ENCODE measurements around the gene FGFBP1. TPM values are rescaled to one million over a fixed set of nuclear protein-coding genes. Genes with fewer than 3 reads are reported as not detected.

The FGFBP1 gene
- total RNA-seq, 1 donor from 2014 or later: 22.9 TPM

- peak; percentile 94 for DNase-seq (ENCODE audit: low read depth)
- FAIRE-seq: peak; percentile 81
- H3K4me3 ChIP-seq (ENCODE audit: low read depth, low read length): no peak overlapping the region
- peaks cover 4% of the 10 kb centered on the region for H3K36me3 ChIP-seq (ENCODE audit: control insufficient read depth, insufficient read depth, low read length)
- no peak for TF ChIP-seq CTCF (IDR thresholded peaks at IDR 0.05; ENCODE audit: insufficient read depth, low read length, severe bottlenecking)
- no peaks in the 10 kb centered on the region for H3K27me3 ChIP-seq (ENCODE audit: control insufficient read depth, insufficient read depth, low read length)
These were observed 4.3 kb downstream of the FGFBP1 start for GRCh38 chr4:15934259-15934658.

GRCh38 chr4:15931451-15932210 lies 6.9 kb downstream of the FGFBP1 start:
- H3K4me3 ChIP-seq (ENCODE audit: low read depth, low read length): no peak overlapping the region
- FAIRE-seq (no peak), DNase-seq (ENCODE audit: low read depth) (no peak)
- H3K36me3 ChIP-seq (ENCODE audit: control insufficient read depth, insufficient read depth, low read length): peaks cover 6% of the 10 kb centered on the region
- no peaks in the 10 kb centered on the region for H3K27me3 ChIP-seq (ENCODE audit: control insufficient read depth, insufficient read depth, low read length)
- no peak for TF ChIP-seq CTCF (IDR thresholded peaks at IDR 0.05; ENCODE audit: insufficient read depth, low read length, severe bottlenecking)

- FAIRE-seq (no peak), DNase-seq (ENCODE audit: low read depth) (no peak)
- H3K27me3 ChIP-seq (ENCODE audit: control insufficient read depth, insufficient read depth, low read length): no peaks in the 10 kb centered on the region
- TF ChIP-seq CTCF (IDR thresholded peaks at IDR 0.05; ENCODE audit: insufficient read depth, low read length, severe bottlenecking): no peak
- peaks cover 4% of the 10 kb centered on the region for H3K36me3 ChIP-seq (ENCODE audit: control insufficient read depth, insufficient read depth, low read length)
- H3K4me3 ChIP-seq (ENCODE audit: low read depth, low read length): no peak overlapping the region
These were observed 8.2 kb downstream of the FGFBP1 start for GRCh38 chr4:15930314-15930713.

- no peak for TF ChIP-seq CTCF (IDR thresholded peaks at IDR 0.05; ENCODE audit: insufficient read depth, low read length, severe bottlenecking)
- FAIRE-seq: no peak
- H3K4me3 ChIP-seq (ENCODE audit: low read depth, low read length): no peak overlapping the region
- no peak for DNase-seq (ENCODE audit: low read depth)
- H3K36me3 ChIP-seq (ENCODE audit: control insufficient read depth, insufficient read depth, low read length): peaks cover 4% of the 10 kb centered on the region
- H3K27me3 ChIP-seq (ENCODE audit: control insufficient read depth, insufficient read depth, low read length): no peaks in the 10 kb centered on the region
These were observed 9.0 kb downstream of the FGFBP1 start for GRCh38 chr4:15929540-15929939.

GRCh38 chr4:15928883-15929282 lies 9.7 kb downstream of the FGFBP1 start:
- TF ChIP-seq CTCF (IDR thresholded peaks at IDR 0.05; ENCODE audit: insufficient read depth, low read length, severe bottlenecking): no peak
- Histone ChIP-seq H3K4me3 (ENCODE audit: low read depth, low read length) (no peak overlapping the region), H3K27me3 (ENCODE audit: control insufficient read depth, insufficient read depth, low read length) (no peaks in the 10 kb centered on the region), H3K36me3 (ENCODE audit: control insufficient read depth, insufficient read depth, low read length) (peaks cover 4% of the 10 kb centered on the region)
- FAIRE-seq (no peak), DNase-seq (ENCODE audit: low read depth) (no peak)

- FAIRE-seq (no peak), DNase-seq (ENCODE audit: low read depth) (peak; percentile 84)
- no peak overlapping the region for H3K4me3 ChIP-seq (ENCODE audit: low read depth, low read length)
- H3K36me3 ChIP-seq (ENCODE audit: control insufficient read depth, insufficient read depth, low read length): peaks cover 4% of the 10 kb centered on the region
- no peak for TF ChIP-seq CTCF (IDR thresholded peaks at IDR 0.05; ENCODE audit: insufficient read depth, low read length, severe bottlenecking)
- H3K27me3 ChIP-seq (ENCODE audit: control insufficient read depth, insufficient read depth, low read length): no peaks in the 10 kb centered on the region
These were observed 12.1 kb downstream of the FGFBP1 start for GRCh38 chr4:15926486-15926885.

Data from bronchial epithelial cell (primary cell).